ENCODE results near the gene TNPO2. TPM values are rescaled to one million over a fixed set of nuclear protein-coding genes. Genes with fewer than 3 reads are reported as not detected.
A peak's percentile ranks its signal among the peaks of the same experiment; 100 is the strongest.
"Not testable (repeated sequence)": the region's sequence is repeated elsewhere in the genome, so short reads cannot be mapped to it uniquely, and the experiment has no call there.

Gene TNPO2
- total and polyA plus RNA-seq, 4 donors: 29.5 to 63.0 (median 43.1) TPM

DNA sequence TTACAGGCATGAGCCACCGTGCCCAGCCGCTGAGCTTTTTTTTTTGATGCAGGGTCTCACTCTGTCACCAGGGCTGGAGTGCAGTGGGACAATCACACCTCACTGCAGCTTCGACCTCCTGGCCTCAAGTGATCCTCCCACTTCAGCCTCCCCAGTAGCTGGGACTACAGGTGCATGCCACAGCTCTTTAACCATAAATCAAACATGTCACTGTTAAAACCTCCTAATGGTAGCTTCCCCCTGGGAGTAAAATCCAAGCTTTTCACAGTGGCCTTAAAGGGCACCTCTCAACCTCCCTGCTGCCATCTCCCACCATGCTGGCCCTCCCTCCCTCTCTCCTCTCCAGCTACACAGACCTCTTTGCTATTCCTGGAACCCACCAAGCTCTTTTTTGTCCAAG is 37.9 kb downstream of the TNPO2 start:
- Histone ChIP-seq H3K36me3 (ENCODE audit: control insufficient read depth in 4 of 4, insufficient read depth in 4 of 4, low read length in 4 of 4) (peaks cover 0 to 3% (median 0%) of the 10 kb centered on the region in 4 donors), H3K9me3 (ENCODE audit: control insufficient read depth in 4 of 4, insufficient read depth in 3 of 4, low read length in 3 of 4) (no peaks in the 10 kb centered on the region), H3K4me3 (no peak overlapping the region), H3K4me1 (ENCODE audit: control insufficient read depth in 5 of 5, insufficient read depth in 5 of 5, low read length in 5 of 5) (peaks cover 0 to 2% (median 0%) of the 10 kb centered on the region in 5 donors), H3K9ac (ENCODE audit: insufficient read depth in 1 of 2, low read length in 2 of 2) (no peak overlapping the region), H3K27ac (ENCODE audit: low read depth in 1 of 2, low read length in 1 of 2) (no peak overlapping the region), H3K27me3 (ENCODE audit: control insufficient read depth in 3 of 3, insufficient read depth in 3 of 3, low read length in 2 of 3) (no peaks in the 10 kb centered on the region)
- DNase-seq: no peak
- no peak for ATAC-seq (ENCODE audit: insufficient read depth, low FRiP score)
- TF ChIP-seq, protein P1, sequence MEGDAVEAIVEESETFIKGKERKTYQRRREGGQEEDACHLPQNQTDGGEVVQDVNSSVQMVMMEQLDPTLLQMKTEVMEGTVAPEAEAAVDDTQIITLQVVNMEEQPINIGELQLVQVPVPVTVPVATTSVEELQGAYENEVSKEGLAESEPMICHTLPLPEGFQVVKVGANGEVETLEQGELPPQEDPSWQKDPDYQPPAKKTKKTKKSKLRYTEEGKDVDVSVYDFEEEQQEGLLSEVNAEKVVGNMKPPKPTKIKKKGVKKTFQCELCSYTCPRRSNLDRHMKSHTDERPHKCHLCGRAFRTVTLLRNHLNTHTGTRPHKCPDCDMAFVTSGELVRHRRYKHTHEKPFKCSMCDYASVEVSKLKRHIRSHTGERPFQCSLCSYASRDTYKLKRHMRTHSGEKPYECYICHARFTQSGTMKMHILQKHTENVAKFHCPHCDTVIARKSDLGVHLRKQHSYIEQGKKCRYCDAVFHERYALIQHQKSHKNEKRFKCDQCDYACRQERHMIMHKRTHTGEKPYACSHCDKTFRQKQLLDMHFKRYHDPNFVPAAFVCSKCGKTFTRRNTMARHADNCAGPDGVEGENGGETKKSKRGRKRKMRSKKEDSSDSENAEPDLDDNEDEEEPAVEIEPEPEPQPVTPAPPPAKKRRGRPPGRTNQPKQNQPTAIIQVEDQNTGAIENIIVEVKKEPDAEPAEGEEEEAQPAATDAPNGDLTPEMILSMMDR (IDR thresholded peaks at IDR 0.05; ENCODE audit: control extremely low read depth, extremely low read depth): no peak
- WGBS, 2 donors: 84 to 88% methylated on average over 3 of the region's 3 CpGs

- TF ChIP-seq, protein P1 (IDR thresholded peaks at IDR 0.05; ENCODE audit: control extremely low read depth, extremely low read depth): no peak
- H3K9ac ChIP-seq (ENCODE audit: insufficient read depth in 1 of 2, low read length in 2 of 2): peak within 1 kb of the TSS; percentile 69 to 98
- 0% methylated on average over 63 to 68 of the region's 68 CpGs for WGBS, 2 donors
Measured at GRCh38 chr19:12681074-12681987, 42.4 kb downstream of the TNPO2 start, which contains the start of gene DHPS. Gene DHPS, minus strand, starts transcription at chr19:12681880. Its CDS starts 114 bp downstream, at chr19:12681766.

DNA sequence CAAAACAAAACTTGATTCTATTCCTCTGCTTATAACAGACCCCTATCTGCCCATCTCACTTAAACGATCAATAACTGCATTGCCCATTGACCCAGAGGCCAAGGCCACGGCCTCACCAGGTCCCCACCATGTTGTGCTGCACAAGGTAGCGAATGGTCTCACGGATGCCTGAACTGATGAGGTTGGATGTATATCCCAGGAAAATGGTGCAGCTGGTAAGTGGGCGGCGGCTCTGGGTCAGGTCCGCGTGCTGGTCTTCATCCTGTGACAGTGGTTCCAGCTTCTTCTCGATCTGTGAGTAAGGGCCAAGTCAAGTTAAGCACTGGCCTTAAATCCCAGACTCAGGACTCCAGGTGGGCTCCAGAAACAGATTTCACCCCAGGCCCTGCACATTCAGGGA is 43.7 kb downstream of the TNPO2 start:
- WGBS, 2 donors: 93 to 96% methylated on average over 9 of the region's 9 CpGs
- H3K9me3 ChIP-seq (ENCODE audit: control insufficient read depth in 4 of 4, insufficient read depth in 3 of 4, low read length in 3 of 4): no peaks in the 10 kb centered on the region
- DNase-seq: no peak
- H3K36me3 ChIP-seq (ENCODE audit: control insufficient read depth in 4 of 4, insufficient read depth in 4 of 4, low read length in 4 of 4): peaks cover 12 to 37% (median 25%) of the 10 kb centered on the region in 4 donors
- H3K4me3 ChIP-seq: no peak overlapping the region
- no peaks in the 10 kb centered on the region for H3K27me3 ChIP-seq (ENCODE audit: control insufficient read depth in 3 of 3, insufficient read depth in 3 of 3, low read length in 2 of 3)
- peaks cover 0 to 3% (median 0%) of the 10 kb centered on the region in 5 donors for H3K4me1 ChIP-seq (ENCODE audit: control insufficient read depth in 5 of 5, insufficient read depth in 5 of 5, low read length in 5 of 5)
- H3K9ac ChIP-seq (ENCODE audit: insufficient read depth in 1 of 2, low read length in 2 of 2): no peak overlapping the region
- ATAC-seq (ENCODE audit: insufficient read depth, low FRiP score): no peak
- TF ChIP-seq, protein P1 (IDR thresholded peaks at IDR 0.05; ENCODE audit: control extremely low read depth, extremely low read depth): no peak
- H3K27ac ChIP-seq (ENCODE audit: low read depth in 1 of 2, low read length in 1 of 2): no peak overlapping the region

More at GRCh38 chr19:12681074-12681987, 42.4 kb downstream of the TNPO2 start, which contains the start of gene DHPS:
- H3K27ac ChIP-seq (ENCODE audit: low read depth in 1 of 2, low read length in 1 of 2): peak within 1 kb of the TSS; percentile 94 to 96
- no peaks in the 10 kb centered on the region for H3K9me3 ChIP-seq (ENCODE audit: control insufficient read depth in 4 of 4, insufficient read depth in 3 of 4, low read length in 3 of 4)
- H3K4me1 ChIP-seq (ENCODE audit: control insufficient read depth in 5 of 5, insufficient read depth in 5 of 5, low read length in 5 of 5): peaks cover 0 to 3% (median 0%) of the 10 kb centered on the region in 5 donors
- peak; percentile 83 for ATAC-seq (ENCODE audit: insufficient read depth, low FRiP score)
- H3K27me3 ChIP-seq (ENCODE audit: control insufficient read depth in 3 of 3, insufficient read depth in 3 of 3, low read length in 2 of 3): no peaks in the 10 kb centered on the region
- H3K36me3 ChIP-seq (ENCODE audit: control insufficient read depth in 4 of 4, insufficient read depth in 4 of 4, low read length in 4 of 4): peaks cover 3 to 26% (median 17%) of the 10 kb centered on the region in 4 donors
- peak within 1 kb of the TSS; percentile 75 for H3K4me3 ChIP-seq
- peak; percentile 95 to 100 (median 98) for DNase-seq

GRCh38 chr19:12678039-12678438 is 45.7 kb downstream of the TNPO2 start:
- H3K4me3 ChIP-seq; H3K9ac ChIP-seq (ENCODE audit: insufficient read depth in 1 of 2, low read length in 2 of 2); DNase-seq; H3K27me3 ChIP-seq (ENCODE audit: control insufficient read depth in 3 of 3, insufficient read depth in 3 of 3, low read length in 2 of 3); ATAC-seq (ENCODE audit: insufficient read depth, low FRiP score); H3K4me1 ChIP-seq (ENCODE audit: control insufficient read depth in 5 of 5, insufficient read depth in 5 of 5, low read length in 5 of 5); H3K27ac ChIP-seq (ENCODE audit: low read depth in 1 of 2, low read length in 1 of 2); H3K9me3 ChIP-seq (ENCODE audit: control insufficient read depth in 4 of 4, insufficient read depth in 3 of 4, low read length in 3 of 4): not testable (repeated sequence)
- H3K36me3 ChIP-seq (ENCODE audit: control insufficient read depth in 4 of 4, insufficient read depth in 4 of 4, low read length in 4 of 4): peaks cover 12 to 49% (median 35%) of the 10 kb centered on the region in 4 donors
- 75 to 84% methylated on average over 5 of the region's 5 CpGs for WGBS, 2 donors

All from lung (tissue), 12 donors.